Brain microvascular endothelial cell (primary cell): ENCODE results near the gene NRXN2.

Experiments
- DNase-seq: peaks from one replicate; pipeline ENCODE4 v3.0.0-alpha.2; 2020
- H3K27ac ChIP-seq: fragments of 250-450 bp; sonication (Bioruptor Pico); 2 replicates; pipeline ENCODE4 v1.5.1; 2020; ENCODE audit warnings: mild to moderate bottlenecking, moderate library complexity
- H3K27me3 ChIP-seq: fragments of 250-450 bp; sonication (Bioruptor Pico); replicated peaks from 2 replicates; pipeline ENCODE4 v1.5.1; 2020; ENCODE audit warnings: mild to moderate bottlenecking
- H3K36me3 ChIP-seq: fragments of 250-450 bp; sonication (Bioruptor Pico); replicated peaks from 2 replicates; pipeline ENCODE4 v1.5.1; 2020; ENCODE audit warnings: mild to moderate bottlenecking
- H3K4me3 ChIP-seq: 2 replicates; pipeline ENCODE4 v1.5.1; 2011; ENCODE audit warnings: low read depth, mild to moderate bottlenecking, control low read depth, low read length, moderate library complexity
- in situ Hi-C: cut with HindIII; loops from 2 replicates; pipeline ENCODE4 v1.10.0; 2017; ENCODE audit warnings: low sequenced_read_pairs, low pct_ligation_motif_present
- TF ChIP-seq, protein P1 (sequence below): IDR thresholded peaks from 2 replicates; pipeline ENCODE4 v1.5.1; 2011; ENCODE audit warnings: low read depth, mild to moderate bottlenecking, moderate library complexity, low read length, control low read depth, inconsistent platforms; ENCODE audit errors: missing control alignments

Gene NRXN2

GRCh38 chr11:64718084-64718779 is 4.8 kb downstream of the NRXN2 start:
- DNase-seq, result no peak
- in situ Hi-C loops, result no loop called here
- Histone ChIP-seq H3K4me3 (no peak overlapping the region), H3K27ac (no peak overlapping the region), H3K36me3 (no peaks in the 10 kb centered on the region), H3K27me3 (peaks cover 47% of the 10 kb centered on the region)
- TF ChIP-seq, protein P1, sequence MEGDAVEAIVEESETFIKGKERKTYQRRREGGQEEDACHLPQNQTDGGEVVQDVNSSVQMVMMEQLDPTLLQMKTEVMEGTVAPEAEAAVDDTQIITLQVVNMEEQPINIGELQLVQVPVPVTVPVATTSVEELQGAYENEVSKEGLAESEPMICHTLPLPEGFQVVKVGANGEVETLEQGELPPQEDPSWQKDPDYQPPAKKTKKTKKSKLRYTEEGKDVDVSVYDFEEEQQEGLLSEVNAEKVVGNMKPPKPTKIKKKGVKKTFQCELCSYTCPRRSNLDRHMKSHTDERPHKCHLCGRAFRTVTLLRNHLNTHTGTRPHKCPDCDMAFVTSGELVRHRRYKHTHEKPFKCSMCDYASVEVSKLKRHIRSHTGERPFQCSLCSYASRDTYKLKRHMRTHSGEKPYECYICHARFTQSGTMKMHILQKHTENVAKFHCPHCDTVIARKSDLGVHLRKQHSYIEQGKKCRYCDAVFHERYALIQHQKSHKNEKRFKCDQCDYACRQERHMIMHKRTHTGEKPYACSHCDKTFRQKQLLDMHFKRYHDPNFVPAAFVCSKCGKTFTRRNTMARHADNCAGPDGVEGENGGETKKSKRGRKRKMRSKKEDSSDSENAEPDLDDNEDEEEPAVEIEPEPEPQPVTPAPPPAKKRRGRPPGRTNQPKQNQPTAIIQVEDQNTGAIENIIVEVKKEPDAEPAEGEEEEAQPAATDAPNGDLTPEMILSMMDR, result no peak

DNA sequence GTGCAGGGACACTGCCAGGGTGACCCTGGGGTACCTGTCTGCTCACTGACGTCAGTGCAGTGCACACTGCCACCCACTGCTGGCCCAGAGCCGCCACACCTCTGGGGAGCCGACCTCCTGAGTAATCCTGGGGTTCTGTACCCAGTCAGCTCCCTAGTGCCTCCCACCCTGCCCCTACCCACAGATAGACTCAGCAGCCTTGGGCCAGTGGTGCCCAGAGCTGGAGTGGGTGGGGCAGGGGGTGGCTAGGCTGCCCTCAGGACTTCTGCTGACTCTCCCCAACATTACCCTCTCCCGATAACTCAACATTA is 5.8 kb downstream of the NRXN2 start:
- in situ Hi-C loops, result no loop called here
- TF ChIP-seq, protein P1, result no peak
- no peaks in the 10 kb centered on the region for H3K36me3 ChIP-seq
- DNase-seq, result no peak
- no peak overlapping the region for H3K4me3 ChIP-seq
- no peak overlapping the region for H3K27ac ChIP-seq
- peaks cover 53% of the 10 kb centered on the region for H3K27me3 ChIP-seq

DNA sequence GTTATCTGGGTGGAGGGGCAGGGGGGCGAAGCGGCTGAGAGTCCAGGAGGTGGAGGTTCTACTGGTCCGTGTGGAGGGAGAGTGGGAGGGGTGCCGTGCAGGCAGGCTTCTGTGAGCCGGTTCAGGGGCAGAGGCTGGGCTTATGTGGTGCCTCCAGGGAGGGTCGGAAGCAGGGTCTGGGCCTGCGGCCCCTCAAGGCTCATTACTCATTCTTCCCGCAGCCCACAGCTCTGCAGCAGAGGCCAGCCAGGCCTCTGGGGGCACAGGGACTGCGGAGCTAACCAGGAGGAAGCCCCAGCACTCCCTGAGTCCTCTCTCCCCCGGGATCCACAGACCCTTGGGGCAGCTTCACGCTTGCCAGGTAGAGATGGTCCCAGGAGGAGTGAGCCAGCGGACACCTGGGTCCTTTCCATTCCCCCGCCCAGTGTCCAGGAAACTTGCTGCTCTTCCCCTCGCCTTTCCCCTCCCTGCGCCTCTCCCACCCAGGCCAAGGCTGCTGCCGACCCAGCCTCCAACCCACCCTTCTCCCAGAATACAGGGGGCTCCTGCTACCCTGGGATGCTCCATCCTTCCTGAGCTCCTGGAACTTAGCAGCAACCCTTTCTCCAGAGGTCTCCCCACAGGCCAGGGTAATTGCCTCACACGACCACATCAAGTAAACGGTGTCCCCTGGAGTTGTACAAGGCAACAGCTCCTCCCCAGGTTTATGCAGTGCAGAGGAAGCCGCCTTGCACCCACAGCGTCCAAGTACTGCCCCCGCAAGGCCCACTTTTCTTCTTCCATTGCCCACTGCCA is 6.3 kb downstream of the NRXN2 start:
- H3K4me3 ChIP-seq, result no peak overlapping the region
- in situ Hi-C loops, result no loop called here
- TF ChIP-seq, protein P1, result no peak
- H3K36me3 ChIP-seq, result no peaks in the 10 kb centered on the region
- peaks cover 50% of the 10 kb centered on the region for H3K27me3 ChIP-seq
- no peak overlapping the region for H3K27ac ChIP-seq
- no peak for DNase-seq

- in situ Hi-C loops, result no loop called here
- H3K27me3 ChIP-seq, result peaks cover 50% of the 10 kb centered on the region
- no peak overlapping the region for H3K4me3 ChIP-seq
- DNase-seq, result no peak
- H3K27ac ChIP-seq, result no peak overlapping the region
- H3K36me3 ChIP-seq, result no peaks in the 10 kb centered on the region
- TF ChIP-seq, protein P1, result no peak
Measured at GRCh38 chr11:64715756-64716472, 7.1 kb downstream of the NRXN2 start.

DNA sequence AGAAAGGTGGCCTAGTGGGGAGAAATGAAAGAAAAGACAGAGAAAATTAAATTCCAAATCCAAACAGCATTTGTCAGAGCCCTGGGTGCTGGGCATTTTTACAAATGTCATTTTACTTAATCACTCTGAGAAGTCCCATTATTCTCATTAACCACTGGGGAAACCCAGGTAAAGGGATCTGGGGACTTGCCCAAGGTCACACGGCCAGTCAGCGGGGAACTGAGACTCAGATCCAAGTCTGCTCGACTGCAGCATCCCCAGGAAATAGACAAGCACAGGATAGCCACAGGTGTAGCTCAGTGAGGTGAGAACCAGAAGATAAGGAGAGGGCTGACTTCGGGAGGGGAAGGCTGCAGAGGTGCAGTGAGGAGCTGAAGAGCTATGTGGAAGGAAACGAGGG is 7.9 kb downstream of the NRXN2 start:
- no peak for DNase-seq
- in situ Hi-C loops, result no loop called here
- Histone ChIP-seq H3K36me3 (no peaks in the 10 kb centered on the region), H3K27me3 (peaks cover 48% of the 10 kb centered on the region), H3K4me3 (no peak overlapping the region), H3K27ac (no peak overlapping the region)
- TF ChIP-seq, protein P1, result no peak
